ENCODE data around the gene GGPS1.

The GGPS1 gene

DNA sequence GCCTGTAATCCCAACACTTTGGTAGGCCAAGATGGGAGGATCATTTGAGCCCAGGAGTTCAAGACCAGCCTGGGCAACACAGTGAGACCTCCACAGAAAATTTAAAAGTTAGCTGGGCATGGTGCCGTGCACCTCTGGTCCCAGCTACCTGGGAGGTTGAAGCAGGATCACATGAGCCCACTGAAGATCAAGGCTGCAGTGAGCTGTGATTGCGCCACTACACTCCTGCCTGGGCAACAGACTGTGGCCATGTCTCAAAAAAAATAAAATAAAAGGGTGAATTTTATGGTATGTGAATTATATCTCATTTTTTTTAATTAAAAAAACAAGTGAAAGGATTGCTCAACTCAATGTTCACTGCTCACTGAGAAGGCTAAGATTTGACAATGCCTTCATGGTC, 9.1 kb upstream of the GGPS1 start:
- no peaks in the 10 kb centered on the region for H3K27me3 ChIP-seq (ENCODE audit: insufficient read depth, insufficient read length)
- no peaks in the 10 kb centered on the region for H3K4me1 ChIP-seq (ENCODE audit: insufficient read depth, insufficient read length)
- no peak overlapping the region for H3K4me3 ChIP-seq (ENCODE audit: insufficient read length, low read depth)
- no peak overlapping the region for H3K9ac ChIP-seq (ENCODE audit: insufficient read length, low read depth)
- no peak for TF ChIP-seq YY1 (IDR thresholded peaks at IDR 0.05; ENCODE audit: insufficient read depth, insufficient read length)
- no peak for TF ChIP-seq SUZ12 (IDR thresholded peaks at IDR 0.05; ENCODE audit: extremely low read depth, insufficient read depth, insufficient read length)
- no peak for TF ChIP-seq ZNF274 (IDR thresholded peaks at IDR 0.05; ENCODE audit: low read depth, low read length)
- no peaks in the 10 kb centered on the region for H3K9me3 ChIP-seq (ENCODE audit: insufficient read depth, low read length)
- peaks cover 42% of the 10 kb centered on the region for H3K36me3 ChIP-seq (ENCODE audit: insufficient read depth, insufficient read length, low read length)
- DNase-seq (ENCODE audit: low read depth, low spot score), result no peak

GRCh38 chr1:235320521-235321179, 7.7 kb upstream of the GGPS1 start:
- no peak overlapping the region for H3K4me3 ChIP-seq (ENCODE audit: insufficient read length, low read depth)
- DNase-seq (ENCODE audit: low read depth, low spot score), result no peak
- no peaks in the 10 kb centered on the region for H3K27me3 ChIP-seq (ENCODE audit: insufficient read depth, insufficient read length)
- no peaks in the 10 kb centered on the region for H3K4me1 ChIP-seq (ENCODE audit: insufficient read depth, insufficient read length)
- H3K36me3 ChIP-seq (ENCODE audit: insufficient read depth, insufficient read length, low read length), result peaks cover 42% of the 10 kb centered on the region
- no peaks in the 10 kb centered on the region for H3K9me3 ChIP-seq (ENCODE audit: insufficient read depth, low read length)
- no peak overlapping the region for H3K9ac ChIP-seq (ENCODE audit: insufficient read length, low read depth)
- no peak for TF ChIP-seq SUZ12 (IDR thresholded peaks at IDR 0.05; ENCODE audit: extremely low read depth, insufficient read depth, insufficient read length)
- no peak for TF ChIP-seq ZNF274 (IDR thresholded peaks at IDR 0.05; ENCODE audit: low read depth, low read length)
- no peak for TF ChIP-seq YY1 (IDR thresholded peaks at IDR 0.05; ENCODE audit: insufficient read depth, insufficient read length)

DNA sequence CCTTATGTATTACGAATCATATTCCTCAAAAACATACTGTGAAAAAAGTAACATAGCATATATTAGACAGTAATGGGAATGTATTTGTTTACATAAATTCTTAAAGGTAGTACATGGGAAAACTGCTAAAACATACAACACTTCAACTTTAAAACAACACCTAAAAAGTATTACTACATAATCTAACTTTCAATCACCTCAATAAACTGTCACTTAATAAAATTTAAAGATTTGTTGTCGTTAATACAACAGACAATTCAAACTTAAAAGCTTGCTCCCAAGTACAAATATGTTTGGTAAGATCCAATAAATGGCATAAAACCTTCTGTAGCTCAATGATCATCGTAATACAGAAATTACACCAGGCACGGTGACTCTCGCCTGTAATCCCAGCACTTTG, 4.1 kb upstream of the GGPS1 start:
- no peak for TF ChIP-seq YY1 (IDR thresholded peaks at IDR 0.05; ENCODE audit: insufficient read depth, insufficient read length)
- TF ChIP-seq ZNF274 (IDR thresholded peaks at IDR 0.05; ENCODE audit: low read depth, low read length), result no peak
- no peak for TF ChIP-seq SUZ12 (IDR thresholded peaks at IDR 0.05; ENCODE audit: extremely low read depth, insufficient read depth, insufficient read length)
- no peak for DNase-seq (ENCODE audit: low read depth, low spot score)
- no peaks in the 10 kb centered on the region for H3K27me3 ChIP-seq (ENCODE audit: insufficient read depth, insufficient read length)
- no peaks in the 10 kb centered on the region for H3K9me3 ChIP-seq (ENCODE audit: insufficient read depth, low read length)
- H3K9ac ChIP-seq (ENCODE audit: insufficient read length, low read depth), result no peak overlapping the region
- H3K4me3 ChIP-seq (ENCODE audit: insufficient read length, low read depth), result no peak overlapping the region
- H3K4me1 ChIP-seq (ENCODE audit: insufficient read depth, insufficient read length), result no peaks in the 10 kb centered on the region
- peaks cover 38% of the 10 kb centered on the region for H3K36me3 ChIP-seq (ENCODE audit: insufficient read depth, insufficient read length, low read length)

GRCh38 chr1:235325139-235325538, 3.2 kb upstream of the GGPS1 start:
- Histone ChIP-seq H3K9me3 (ENCODE audit: insufficient read depth, low read length) (no peaks in the 10 kb centered on the region), H3K9ac (ENCODE audit: insufficient read length, low read depth) (no peak overlapping the region), H3K4me1 (ENCODE audit: insufficient read depth, insufficient read length) (no peaks in the 10 kb centered on the region), H3K27me3 (ENCODE audit: insufficient read depth, insufficient read length) (no peaks in the 10 kb centered on the region), H3K36me3 (ENCODE audit: insufficient read depth, insufficient read length, low read length) (peaks cover 36% of the 10 kb centered on the region), H3K4me3 (ENCODE audit: insufficient read length, low read depth) (no peak overlapping the region)
- no peak for DNase-seq (ENCODE audit: low read depth, low spot score)
- no peak for TF ChIP-seq SUZ12 (IDR thresholded peaks at IDR 0.05; ENCODE audit: extremely low read depth, insufficient read depth, insufficient read length)
- TF ChIP-seq YY1 (IDR thresholded peaks at IDR 0.05; ENCODE audit: insufficient read depth, insufficient read length), result no peak
- no peak for TF ChIP-seq ZNF274 (IDR thresholded peaks at IDR 0.05; ENCODE audit: low read depth, low read length)

GRCh38 chr1:235325854-235326253, 2.5 kb upstream of the GGPS1 start:
- Histone ChIP-seq H3K9me3 (ENCODE audit: insufficient read depth, low read length) (no peaks in the 10 kb centered on the region), H3K36me3 (ENCODE audit: insufficient read depth, insufficient read length, low read length) (peaks cover 32% of the 10 kb centered on the region), H3K9ac (ENCODE audit: insufficient read length, low read depth) (no peak overlapping the region), H3K4me3 (ENCODE audit: insufficient read length, low read depth) (no peak overlapping the region), H3K4me1 (ENCODE audit: insufficient read depth, insufficient read length) (no peaks in the 10 kb centered on the region), H3K27me3 (ENCODE audit: insufficient read depth, insufficient read length) (no peaks in the 10 kb centered on the region)
- no peak for TF ChIP-seq SUZ12 (IDR thresholded peaks at IDR 0.05; ENCODE audit: extremely low read depth, insufficient read depth, insufficient read length)
- TF ChIP-seq ZNF274 (IDR thresholded peaks at IDR 0.05; ENCODE audit: low read depth, low read length), result no peak
- no peak for TF ChIP-seq YY1 (IDR thresholded peaks at IDR 0.05; ENCODE audit: insufficient read depth, insufficient read length)
- DNase-seq (ENCODE audit: low read depth, low spot score), result no peak

DNA sequence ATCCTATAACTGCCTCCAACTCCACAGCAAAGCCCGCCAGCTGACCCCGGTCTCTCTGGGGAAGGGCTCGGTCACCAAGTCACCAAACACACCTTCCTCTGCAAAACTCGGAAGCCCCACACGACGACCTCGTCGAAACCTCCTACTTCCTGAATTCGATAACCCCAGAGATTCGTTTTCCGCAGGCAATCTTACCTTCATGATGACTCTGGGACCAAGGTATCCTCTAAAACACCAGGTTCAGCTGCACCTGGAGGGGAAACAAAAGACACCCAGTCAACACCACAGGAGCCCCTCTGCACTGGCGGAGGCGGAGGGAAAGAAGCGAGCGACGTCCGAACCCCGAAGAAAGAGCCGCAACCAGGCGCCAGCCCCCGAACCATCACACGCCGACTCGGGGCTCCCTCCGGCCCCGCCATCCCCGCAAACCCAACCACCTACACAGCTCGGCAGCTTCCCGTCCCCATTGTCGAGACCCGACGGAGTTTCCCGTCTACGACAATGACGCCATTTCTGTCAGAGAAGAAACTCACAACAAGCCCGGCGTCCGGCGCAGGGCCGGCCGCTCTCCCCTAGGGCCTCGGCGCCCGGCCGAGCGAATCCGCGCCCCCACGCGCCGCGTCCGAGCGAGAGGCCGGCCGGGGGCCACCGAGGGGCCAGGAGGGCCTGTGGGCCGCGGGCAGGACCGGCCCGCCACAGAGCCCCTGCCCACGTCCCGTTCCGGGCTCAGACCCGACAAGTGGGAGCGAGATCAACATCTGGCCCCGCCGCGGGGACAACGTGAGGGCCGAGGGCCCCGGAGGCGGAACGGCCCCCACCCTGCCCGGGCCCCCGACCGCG, 1.4 kb upstream of the GGPS1 start:
- peak overlapping the region; percentile 95 for H3K9ac ChIP-seq (ENCODE audit: insufficient read length, low read depth)
- peak overlapping the region; percentile 86 for H3K4me3 ChIP-seq (ENCODE audit: insufficient read length, low read depth)
- H3K9me3 ChIP-seq (ENCODE audit: insufficient read depth, low read length), result no peaks in the 10 kb centered on the region
- TF ChIP-seq SUZ12 (IDR thresholded peaks at IDR 0.05; ENCODE audit: extremely low read depth, insufficient read depth, insufficient read length) (no peak), ZNF274 (IDR thresholded peaks at IDR 0.05; ENCODE audit: low read depth, low read length) (no peak), YY1 (IDR thresholded peaks at IDR 0.05; ENCODE audit: insufficient read depth, insufficient read length) (no peak)
- H3K4me1 ChIP-seq (ENCODE audit: insufficient read depth, insufficient read length), result no peaks in the 10 kb centered on the region
- DNase-seq (ENCODE audit: low read depth, low spot score), result peak; percentile 13
- no peaks in the 10 kb centered on the region for H3K27me3 ChIP-seq (ENCODE audit: insufficient read depth, insufficient read length)
- H3K36me3 ChIP-seq (ENCODE audit: insufficient read depth, insufficient read length, low read length), result peaks cover 28% of the 10 kb centered on the region

GRCh38 chr1:235327559-235328270, 655 bp upstream of the GGPS1 start, which contains the start of gene ARID4B:
Gene ARID4B (minus strand): TSS chr1:235328179. CDS start chr1:235326919, 1,260 bp downstream.
- TF ChIP-seq YY1 (IDR thresholded peaks at IDR 0.05; ENCODE audit: insufficient read depth, insufficient read length) (no peak), ZNF274 (IDR thresholded peaks at IDR 0.05; ENCODE audit: low read depth, low read length) (no peak), SUZ12 (IDR thresholded peaks at IDR 0.05; ENCODE audit: extremely low read depth, insufficient read depth, insufficient read length) (no peak)
- Histone ChIP-seq H3K4me3 (ENCODE audit: insufficient read length, low read depth) (peak within 1 kb of the TSS; percentile 86), H3K9me3 (ENCODE audit: insufficient read depth, low read length) (no peaks in the 10 kb centered on the region), H3K4me1 (ENCODE audit: insufficient read depth, insufficient read length) (no peaks in the 10 kb centered on the region), H3K27me3 (ENCODE audit: insufficient read depth, insufficient read length) (no peaks in the 10 kb centered on the region), H3K9ac (ENCODE audit: insufficient read length, low read depth) (peak within 1 kb of the TSS; percentile 97), H3K36me3 (ENCODE audit: insufficient read depth, insufficient read length, low read length) (peaks cover 30% of the 10 kb centered on the region)
- no peak for DNase-seq (ENCODE audit: low read depth, low spot score)
